DND-41 (cell line): ENCODE results near the gene ZFAND6.
"Not testable (repeated sequence)": the region's sequence is repeated elsewhere in the genome, so short reads cannot be mapped to it uniquely, and the experiment has no call there.

ENCODE experiments used
- ATAC-seq: fragments of 200-7000 bp; cut with Tn5 transposase; 3 replicates; pipeline ENCODE4 v1.9.1; 2021; ENCODE audit warnings: low read depth; ENCODE audit not compliant: insufficient read depth
- DNase-seq: peaks from one replicate; pipeline ENCODE4 v3.0.0-alpha.2; 2020
- H2AFZ ChIP-seq: 2 replicates; pipeline ENCODE4 v1.6.0; 2012; ENCODE audit warnings: low read depth, low read length
- H3K27ac ChIP-seq: 2 replicates; pipeline ENCODE4 v1.5.1; 2012; ENCODE audit warnings: low read length, inconsistent platforms
- H3K27me3 ChIP-seq: fragments of 200-600 bp; sonication (generic); 2 replicates; pipeline ENCODE4 v1.6.0; 2012; ENCODE audit warnings: low read length, mild to moderate bottlenecking, inconsistent platforms; ENCODE audit not compliant: insufficient read depth, poor library complexity
- H3K36me3 ChIP-seq: 2 replicates; pipeline ENCODE4 v1.5.1; 2012; ENCODE audit warnings: low read length, inconsistent platforms; ENCODE audit not compliant: insufficient read depth
- H3K4me1 ChIP-seq: 2 replicates; pipeline ENCODE4 v1.5.1; 2012; ENCODE audit warnings: mild to moderate bottlenecking, low read length; ENCODE audit not compliant: insufficient read depth
- H3K4me2 ChIP-seq: 2 replicates; pipeline ENCODE4 v1.6.0; 2012; ENCODE audit warnings: mild to moderate bottlenecking, moderate library complexity, low read length, inconsistent platforms; ENCODE audit not compliant: insufficient read depth
- H3K4me3 ChIP-seq, 2 experiments: fragments of 200-600 bp in 1 of 2; shearing (Covaris generic) in 1 of 2; 2 replicates each; pipeline ENCODE4 v1.5.1; 2012 to 2016; ENCODE audit warnings: inconsistent platforms in 2 of 2, low read length in 2 of 2, mild to moderate bottlenecking in 2 of 2, low read depth in 1 of 2, moderate library complexity in 1 of 2
- H3K79me2 ChIP-seq: 2 replicates; pipeline ENCODE4 v1.6.0; 2012; ENCODE audit warnings: low read length, inconsistent platforms; ENCODE audit not compliant: insufficient read depth
- H3K9ac ChIP-seq: 2 replicates; pipeline ENCODE4 v1.6.0; 2012; ENCODE audit warnings: low read depth, mild to moderate bottlenecking, inconsistent platforms, low read length, moderate library complexity
- H3K9me3 ChIP-seq: 2 replicates; pipeline ENCODE4 v1.5.1; 2012; ENCODE audit warnings: low read length, moderate library complexity, mild to moderate bottlenecking, inconsistent platforms; ENCODE audit not compliant: insufficient read depth, severe bottlenecking
- H4K20me1 ChIP-seq: 2 replicates; pipeline ENCODE4 v1.6.0; 2012; ENCODE audit warnings: low read length; ENCODE audit not compliant: insufficient read depth
- EZH2 ChIP-seq: IDR thresholded peaks from 3 replicates; pipeline ENCODE4 v1.6.1; 2012; ENCODE audit warnings: borderline replicate concordance, low read depth, mild to moderate bottlenecking, moderate library complexity, low read length, inconsistent platforms; ENCODE audit not compliant: severe bottlenecking
- TF ChIP-seq, protein P1 (sequence below): IDR thresholded peaks from 2 replicates; pipeline ENCODE4 v1.5.1; 2012; ENCODE audit warnings: borderline replicate concordance, low read length, moderate library complexity, mild to moderate bottlenecking; ENCODE audit not compliant: poor library complexity, severe bottlenecking; ENCODE audit errors: extremely low read depth

The ZFAND6 gene

DNA sequence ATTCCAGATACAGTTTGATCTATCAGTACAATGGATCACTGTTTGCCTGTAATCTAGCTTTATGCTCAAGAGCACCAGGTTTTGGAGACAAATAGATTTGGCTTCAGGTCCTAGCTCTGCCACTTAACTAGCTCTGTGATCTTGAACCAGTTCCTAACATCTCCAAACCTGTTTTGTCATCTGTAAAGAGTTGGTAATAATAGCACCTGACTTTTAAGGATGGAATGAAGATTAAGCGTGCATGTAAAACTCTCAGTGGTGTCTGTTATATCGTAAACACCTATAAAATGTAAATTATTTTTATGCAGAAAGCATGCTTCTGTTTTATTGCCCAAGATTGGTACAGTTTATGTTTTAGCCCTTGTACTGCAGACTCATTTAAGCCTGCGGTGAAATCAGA, 36.5 kb downstream of the ZFAND6 start:
- H3K36me3 ChIP-seq: no peaks in the 10 kb centered on the region; the same call in 1 of the 2 replicates
- no peaks in the 10 kb centered on the region for H3K27me3 ChIP-seq
- no peak overlapping the region for H3K9ac ChIP-seq
- no peak overlapping the region for H3K4me3 ChIP-seq
- peaks cover 67% of the 10 kb centered on the region for H3K79me2 ChIP-seq
- H3K27ac ChIP-seq: no peak overlapping the region
- peaks cover 18% of the 10 kb centered on the region for H4K20me1 ChIP-seq
- DNase-seq (no peak), ATAC-seq (no peak)
- H2AFZ ChIP-seq: no peak overlapping the region
- no peaks in the 10 kb centered on the region for H3K9me3 ChIP-seq
- H3K4me1 ChIP-seq: no peaks in the 10 kb centered on the region
- H3K4me2 ChIP-seq: no peak overlapping the region
- no peak for TF ChIP-seq EZH2
- TF ChIP-seq, protein P1, sequence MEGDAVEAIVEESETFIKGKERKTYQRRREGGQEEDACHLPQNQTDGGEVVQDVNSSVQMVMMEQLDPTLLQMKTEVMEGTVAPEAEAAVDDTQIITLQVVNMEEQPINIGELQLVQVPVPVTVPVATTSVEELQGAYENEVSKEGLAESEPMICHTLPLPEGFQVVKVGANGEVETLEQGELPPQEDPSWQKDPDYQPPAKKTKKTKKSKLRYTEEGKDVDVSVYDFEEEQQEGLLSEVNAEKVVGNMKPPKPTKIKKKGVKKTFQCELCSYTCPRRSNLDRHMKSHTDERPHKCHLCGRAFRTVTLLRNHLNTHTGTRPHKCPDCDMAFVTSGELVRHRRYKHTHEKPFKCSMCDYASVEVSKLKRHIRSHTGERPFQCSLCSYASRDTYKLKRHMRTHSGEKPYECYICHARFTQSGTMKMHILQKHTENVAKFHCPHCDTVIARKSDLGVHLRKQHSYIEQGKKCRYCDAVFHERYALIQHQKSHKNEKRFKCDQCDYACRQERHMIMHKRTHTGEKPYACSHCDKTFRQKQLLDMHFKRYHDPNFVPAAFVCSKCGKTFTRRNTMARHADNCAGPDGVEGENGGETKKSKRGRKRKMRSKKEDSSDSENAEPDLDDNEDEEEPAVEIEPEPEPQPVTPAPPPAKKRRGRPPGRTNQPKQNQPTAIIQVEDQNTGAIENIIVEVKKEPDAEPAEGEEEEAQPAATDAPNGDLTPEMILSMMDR: no peak

DNA sequence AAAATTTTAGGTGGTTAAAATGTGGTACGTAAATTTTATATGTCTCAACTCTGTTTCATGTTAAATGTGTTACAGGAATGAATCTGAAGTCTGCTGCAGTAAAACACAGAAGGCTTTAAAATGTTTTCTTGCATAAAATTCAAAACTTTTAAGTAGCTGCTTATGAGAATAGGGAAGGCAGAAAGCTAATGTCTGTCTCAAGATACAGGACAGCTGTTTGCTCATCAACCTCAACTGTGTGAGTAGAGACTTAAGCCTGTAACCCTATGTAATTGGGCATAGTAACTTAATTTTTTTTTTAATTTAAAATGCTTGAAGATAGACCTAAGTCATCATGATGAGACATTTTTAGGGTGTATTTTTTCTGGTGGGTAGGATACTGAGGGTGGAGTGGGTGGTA, 38.9 kb downstream of the ZFAND6 start:
- Histone ChIP-seq H3K4me1 (no peaks in the 10 kb centered on the region), H3K4me3 (no peak overlapping the region), H3K9me3 (no peaks in the 10 kb centered on the region), H3K36me3 (no peaks in the 10 kb centered on the region; the same call in 1 of the 2 replicates), H3K27ac (no peak overlapping the region), H3K79me2 (peaks cover 67% of the 10 kb centered on the region), H3K4me2 (no peak overlapping the region), H2AFZ (no peak overlapping the region), H3K27me3 (no peaks in the 10 kb centered on the region), H4K20me1 (peaks cover 25% of the 10 kb centered on the region), H3K9ac (no peak overlapping the region)
- no peak for TF ChIP-seq EZH2
- TF ChIP-seq, protein P1: no peak
- ATAC-seq (no peak), DNase-seq (no peak)

DNA sequence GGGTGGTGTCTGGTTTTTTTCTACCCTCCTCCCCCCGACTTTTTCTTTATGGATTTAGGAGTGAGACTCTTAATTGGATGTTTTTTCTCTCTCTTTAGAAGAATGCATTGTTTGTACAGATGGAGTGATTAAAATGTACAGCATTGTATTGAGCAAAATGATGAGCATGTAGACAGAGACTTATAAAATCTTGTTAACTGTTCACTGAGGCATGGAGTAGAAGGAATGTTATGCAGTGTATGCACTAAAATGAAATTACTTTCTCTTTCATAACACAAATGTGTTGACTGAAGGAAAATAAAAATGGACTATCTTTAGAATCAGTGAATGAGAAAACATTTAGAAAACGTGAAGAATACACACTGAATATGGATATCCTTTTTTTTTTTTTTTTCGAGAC, 39.8 kb downstream of the ZFAND6 start:
- Histone ChIP-seq H3K4me2 (no peak overlapping the region), H3K4me1 (no peaks in the 10 kb centered on the region), H3K27ac (no peak overlapping the region), H4K20me1 (peaks cover 28% of the 10 kb centered on the region), H3K27me3 (no peaks in the 10 kb centered on the region), H3K79me2 (peaks cover 68% of the 10 kb centered on the region), H3K9ac (no peak overlapping the region), H3K9me3 (no peaks in the 10 kb centered on the region), H3K36me3 (no peaks in the 10 kb centered on the region; the same call in 1 of the 2 replicates), H2AFZ (no peak overlapping the region), H3K4me3 (no peak overlapping the region)
- DNase-seq: no peak
- ATAC-seq: no peak
- TF ChIP-seq, protein P1: no peak
- TF ChIP-seq EZH2: no peak

DNA sequence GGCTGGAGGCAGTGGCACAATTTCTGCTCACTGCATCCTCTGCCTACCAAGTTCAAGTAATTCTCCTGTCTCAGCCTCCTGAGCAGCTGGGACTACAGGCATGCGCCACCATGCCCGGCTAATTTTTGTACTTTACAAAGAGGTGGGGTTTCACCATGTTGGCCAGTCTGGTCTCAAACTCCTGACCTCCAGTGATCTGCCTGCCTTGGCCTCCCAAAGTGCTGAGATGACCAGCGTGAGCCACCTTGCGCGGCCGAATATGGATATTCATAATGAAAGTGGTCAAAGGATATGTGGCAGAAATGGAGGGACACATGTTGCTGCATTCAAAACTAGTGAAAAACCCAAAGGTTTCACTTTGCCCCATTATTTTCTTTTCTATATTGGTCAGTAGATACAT, 40.2 kb downstream of the ZFAND6 start:
- not testable (repeated sequence) for H3K27ac ChIP-seq, H3K9ac ChIP-seq, H3K36me3 ChIP-seq, H3K4me2 ChIP-seq, H3K9me3 ChIP-seq, H3K27me3 ChIP-seq, DNase-seq, H3K4me3 ChIP-seq, ATAC-seq, H3K4me1 ChIP-seq, H2AFZ ChIP-seq
- Histone ChIP-seq H3K79me2 (peaks cover 66% of the 10 kb centered on the region), H4K20me1 (peaks cover 28% of the 10 kb centered on the region)
